A204.1 (cell line): ENCODE data around the gene LEPR.
"Not testable (repeated sequence)": the region's sequence is repeated elsewhere in the genome, so short reads cannot be mapped to it uniquely, and the experiment has no call there.

Experiments used
- FAIRE-seq: peaks from 2 replicates; lab custom pipeline; 2012; peaks lifted over from hg19 to GRCh38; lab: Jason Lieb, UNC

The LEPR gene, protein sequence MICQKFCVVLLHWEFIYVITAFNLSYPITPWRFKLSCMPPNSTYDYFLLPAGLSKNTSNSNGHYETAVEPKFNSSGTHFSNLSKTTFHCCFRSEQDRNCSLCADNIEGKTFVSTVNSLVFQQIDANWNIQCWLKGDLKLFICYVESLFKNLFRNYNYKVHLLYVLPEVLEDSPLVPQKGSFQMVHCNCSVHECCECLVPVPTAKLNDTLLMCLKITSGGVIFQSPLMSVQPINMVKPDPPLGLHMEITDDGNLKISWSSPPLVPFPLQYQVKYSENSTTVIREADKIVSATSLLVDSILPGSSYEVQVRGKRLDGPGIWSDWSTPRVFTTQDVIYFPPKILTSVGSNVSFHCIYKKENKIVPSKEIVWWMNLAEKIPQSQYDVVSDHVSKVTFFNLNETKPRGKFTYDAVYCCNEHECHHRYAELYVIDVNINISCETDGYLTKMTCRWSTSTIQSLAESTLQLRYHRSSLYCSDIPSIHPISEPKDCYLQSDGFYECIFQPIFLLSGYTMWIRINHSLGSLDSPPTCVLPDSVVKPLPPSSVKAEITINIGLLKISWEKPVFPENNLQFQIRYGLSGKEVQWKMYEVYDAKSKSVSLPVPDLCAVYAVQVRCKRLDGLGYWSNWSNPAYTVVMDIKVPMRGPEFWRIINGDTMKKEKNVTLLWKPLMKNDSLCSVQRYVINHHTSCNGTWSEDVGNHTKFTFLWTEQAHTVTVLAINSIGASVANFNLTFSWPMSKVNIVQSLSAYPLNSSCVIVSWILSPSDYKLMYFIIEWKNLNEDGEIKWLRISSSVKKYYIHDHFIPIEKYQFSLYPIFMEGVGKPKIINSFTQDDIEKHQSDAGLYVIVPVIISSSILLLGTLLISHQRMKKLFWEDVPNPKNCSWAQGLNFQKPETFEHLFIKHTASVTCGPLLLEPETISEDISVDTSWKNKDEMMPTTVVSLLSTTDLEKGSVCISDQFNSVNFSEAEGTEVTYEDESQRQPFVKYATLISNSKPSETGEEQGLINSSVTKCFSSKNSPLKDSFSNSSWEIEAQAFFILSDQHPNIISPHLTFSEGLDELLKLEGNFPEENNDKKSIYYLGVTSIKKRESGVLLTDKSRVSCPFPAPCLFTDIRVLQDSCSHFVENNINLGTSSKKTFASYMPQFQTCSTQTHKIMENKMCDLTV

DNA sequence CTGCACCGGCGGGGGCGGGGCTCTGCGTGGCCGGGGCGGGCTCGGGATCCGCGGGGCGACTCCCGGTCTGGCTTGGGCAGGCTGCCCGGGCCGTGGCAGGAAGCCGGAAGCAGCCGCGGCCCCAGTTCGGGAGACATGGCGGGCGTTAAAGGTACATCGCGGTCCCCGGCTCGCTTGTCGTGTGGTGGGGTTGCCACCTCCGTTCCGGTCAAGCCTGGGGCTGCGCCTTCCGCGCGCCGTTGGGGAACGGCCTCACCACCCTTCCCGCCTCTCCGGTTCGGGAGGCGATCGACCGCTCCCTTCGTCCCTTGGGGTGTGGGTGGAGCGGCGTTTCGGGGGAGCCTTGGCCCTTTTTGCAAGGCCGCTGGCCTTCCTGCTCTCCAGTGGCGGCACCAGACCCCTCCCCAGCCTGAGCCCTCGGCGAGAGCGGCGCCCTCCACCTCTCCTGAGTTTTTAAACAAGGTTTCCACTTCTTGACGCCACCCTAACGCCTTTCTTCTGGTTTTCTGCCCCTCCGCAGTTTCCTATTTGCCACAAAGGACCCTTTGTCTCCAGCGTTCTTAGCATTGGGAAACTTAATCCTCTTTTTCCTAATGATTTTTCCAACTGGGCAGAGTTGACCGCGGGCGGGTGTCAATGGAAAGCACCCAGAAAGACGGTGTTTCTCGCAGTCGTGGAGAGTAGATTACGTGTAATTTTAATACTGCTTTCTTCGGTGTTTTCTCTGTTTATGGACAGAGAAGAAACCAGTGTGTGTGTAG is at the start of gene LEPR, which contains the start of gene LEPROT:
Gene LEPR, plus strand, starts transcription at position 79 of the 761 bp plus-strand sequence. CDS start 144,898 bp downstream, outside the sequence.
Gene LEPROT, plus strand, starts transcription at position 79 of the 761 bp plus-strand sequence. Its CDS starts 57 bp downstream, at position 136.
- no peak for FAIRE-seq

GRCh38 chr1:65371544-65371943 is 48.9 kb upstream of the LEPR start:
- FAIRE-seq = no peak

DNA sequence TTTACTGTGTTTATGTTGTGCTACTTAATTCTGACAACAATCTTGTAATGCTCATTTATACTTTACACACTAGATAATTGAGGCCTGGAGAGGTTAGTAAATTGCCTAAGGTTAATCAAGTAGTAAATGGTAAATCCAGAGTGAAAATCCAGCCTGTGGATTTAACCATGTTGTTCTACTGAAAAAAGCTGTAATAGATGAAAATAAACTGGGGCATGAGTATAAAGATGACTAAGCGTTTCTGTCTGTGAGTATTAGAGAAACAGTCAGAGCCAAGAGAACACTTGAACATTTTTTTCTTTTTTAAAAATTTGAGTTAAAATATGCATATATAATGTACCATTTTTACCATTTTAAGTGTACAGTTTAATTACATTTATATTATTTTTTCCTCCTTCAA is 47.9 kb upstream of the LEPR start:
- FAIRE-seq = no peak

DNA sequence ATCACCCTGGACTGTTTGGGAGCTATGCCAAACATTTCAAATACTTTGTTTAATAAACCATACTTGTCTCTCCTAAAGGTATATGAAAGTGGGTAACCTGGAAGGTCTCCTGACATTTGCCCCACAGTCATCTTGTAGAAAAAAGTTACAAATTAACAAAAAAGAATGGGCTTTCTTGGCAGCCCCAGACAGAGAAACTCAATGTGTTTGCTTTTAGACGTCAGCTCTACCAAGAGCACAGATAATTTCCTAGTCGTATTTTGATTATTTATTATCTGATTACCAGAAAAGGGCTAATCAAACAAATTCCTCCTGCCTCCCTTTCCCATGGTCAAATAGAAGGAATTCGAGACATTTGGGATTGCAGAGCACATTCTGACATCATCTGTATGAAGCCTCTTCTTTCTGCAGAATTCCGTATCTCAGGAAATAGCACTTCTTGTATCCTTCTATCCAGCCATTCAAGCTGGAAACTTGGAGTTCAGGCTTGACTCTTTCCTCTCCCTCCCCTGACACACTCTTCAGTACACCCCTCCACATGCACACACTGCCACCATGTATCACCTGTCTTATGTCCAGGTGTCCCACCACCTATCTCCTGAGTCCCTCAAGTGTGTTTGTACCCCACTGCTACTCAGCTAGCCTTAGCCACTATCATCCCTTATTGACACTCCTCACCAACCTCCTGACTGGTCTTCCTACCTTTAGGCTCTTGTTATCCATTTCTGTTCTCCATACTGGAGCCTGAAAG is 42.8 kb upstream of the LEPR start:
- FAIRE-seq = no peak

- no peak for FAIRE-seq
Observed at GRCh38 chr1:65378247-65378946, 42.1 kb upstream of the LEPR start.

GRCh38 chr1:65384426-65384825 is 36.0 kb upstream of the LEPR start:
- FAIRE-seq = not testable (repeated sequence)

- FAIRE-seq = no peak
Observed at GRCh38 chr1:65386439-65386838, 34.0 kb upstream of the LEPR start.

DNA sequence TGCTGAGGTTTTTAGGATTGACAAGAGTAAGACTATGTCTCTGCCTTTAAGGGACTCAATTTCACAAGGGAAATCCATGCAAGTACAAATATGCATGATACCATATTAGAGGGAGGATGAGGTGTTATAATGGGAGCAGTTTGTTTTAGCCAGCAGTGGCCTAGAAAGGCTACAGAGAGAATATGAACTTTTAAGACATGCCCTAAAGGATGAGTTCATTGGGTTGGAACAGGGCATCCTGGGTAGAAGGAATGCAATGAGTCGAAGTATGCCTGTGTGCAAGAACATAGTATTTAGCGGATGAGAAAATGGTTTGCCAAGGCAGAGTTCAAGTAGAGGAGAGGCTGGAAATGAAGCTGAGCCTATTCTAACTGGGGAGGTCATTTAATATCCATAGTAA is 32.6 kb upstream of the LEPR start:
- FAIRE-seq = no peak

DNA sequence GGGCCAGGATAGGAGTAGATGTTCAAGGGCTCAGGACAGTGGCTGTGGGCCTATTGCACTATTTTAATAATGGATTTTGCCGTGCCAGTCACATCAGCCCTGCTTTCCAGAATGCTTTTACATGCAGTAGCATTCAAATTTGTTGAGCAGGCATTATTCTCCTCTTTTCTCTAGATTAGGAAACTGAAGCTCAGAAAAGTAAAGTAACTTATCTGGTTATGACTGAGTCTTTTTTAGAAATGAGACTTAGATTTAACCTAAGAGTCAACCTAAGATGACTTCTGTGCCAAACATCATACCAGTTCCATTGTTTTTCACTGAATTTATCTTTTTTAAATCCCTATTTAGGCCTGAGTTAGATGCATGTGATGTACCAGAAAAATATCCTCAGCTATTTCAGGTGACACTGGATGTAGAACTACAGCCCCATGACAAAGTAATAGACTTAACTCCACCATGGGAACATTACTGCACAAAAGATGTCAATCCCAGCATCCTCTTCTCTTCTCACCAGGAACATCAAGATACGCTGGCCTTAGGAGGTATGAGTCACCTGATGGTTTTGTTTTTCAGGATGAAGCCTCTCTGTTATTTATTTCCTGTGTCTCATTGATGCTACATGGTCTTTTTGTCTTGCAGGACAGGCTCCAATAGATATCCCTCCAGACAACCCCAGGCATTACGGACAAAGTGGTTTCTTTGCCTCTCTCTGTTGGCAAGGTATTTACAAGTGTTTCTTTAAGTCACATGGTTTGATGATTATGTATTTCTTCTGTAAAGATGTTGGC is 31.4 kb upstream of the LEPR start:
- no peak for FAIRE-seq

DNA sequence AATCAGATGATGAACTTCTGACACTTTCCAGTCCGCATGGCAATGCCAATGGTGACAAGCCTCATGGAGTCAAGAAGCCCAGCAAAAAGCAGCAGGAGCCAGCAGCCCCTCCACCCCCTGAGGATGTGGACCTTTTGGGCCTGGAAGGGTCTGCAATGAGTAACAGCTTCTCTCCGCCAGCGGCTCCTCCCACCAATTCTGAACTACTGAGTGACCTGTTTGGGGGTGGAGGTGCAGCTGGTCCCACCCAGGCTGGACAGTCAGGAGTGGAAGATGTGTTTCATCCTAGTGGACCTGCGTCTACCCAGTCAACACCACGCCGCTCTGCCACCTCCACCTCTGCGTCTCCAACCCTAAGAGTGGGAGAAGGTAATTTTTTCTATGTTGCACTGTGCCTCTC is 28.0 kb upstream of the LEPR start:
- FAIRE-seq = no peak

DNA sequence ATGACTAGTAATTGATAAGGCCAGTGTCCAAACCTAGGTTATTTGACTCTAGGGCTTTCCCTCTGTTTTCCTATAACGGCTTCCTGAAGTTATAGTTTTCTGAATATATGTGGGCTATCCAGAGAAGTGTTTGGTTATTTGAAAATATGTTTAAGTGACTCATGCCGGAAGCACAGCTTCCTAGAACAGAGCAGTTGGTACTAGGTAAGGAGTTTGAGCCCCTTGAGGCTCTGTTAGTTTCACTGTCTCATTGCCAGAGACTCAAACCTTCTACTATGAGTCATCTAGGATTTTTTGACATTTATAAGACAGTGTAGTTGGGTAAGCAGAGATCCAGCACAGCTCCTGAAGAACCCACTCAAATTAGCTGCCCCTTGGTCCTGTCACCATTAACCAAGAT is 27.1 kb upstream of the LEPR start:
- no peak for FAIRE-seq

GRCh38 chr1:65393928-65394327 is 26.5 kb upstream of the LEPR start:
- FAIRE-seq = no peak

DNA sequence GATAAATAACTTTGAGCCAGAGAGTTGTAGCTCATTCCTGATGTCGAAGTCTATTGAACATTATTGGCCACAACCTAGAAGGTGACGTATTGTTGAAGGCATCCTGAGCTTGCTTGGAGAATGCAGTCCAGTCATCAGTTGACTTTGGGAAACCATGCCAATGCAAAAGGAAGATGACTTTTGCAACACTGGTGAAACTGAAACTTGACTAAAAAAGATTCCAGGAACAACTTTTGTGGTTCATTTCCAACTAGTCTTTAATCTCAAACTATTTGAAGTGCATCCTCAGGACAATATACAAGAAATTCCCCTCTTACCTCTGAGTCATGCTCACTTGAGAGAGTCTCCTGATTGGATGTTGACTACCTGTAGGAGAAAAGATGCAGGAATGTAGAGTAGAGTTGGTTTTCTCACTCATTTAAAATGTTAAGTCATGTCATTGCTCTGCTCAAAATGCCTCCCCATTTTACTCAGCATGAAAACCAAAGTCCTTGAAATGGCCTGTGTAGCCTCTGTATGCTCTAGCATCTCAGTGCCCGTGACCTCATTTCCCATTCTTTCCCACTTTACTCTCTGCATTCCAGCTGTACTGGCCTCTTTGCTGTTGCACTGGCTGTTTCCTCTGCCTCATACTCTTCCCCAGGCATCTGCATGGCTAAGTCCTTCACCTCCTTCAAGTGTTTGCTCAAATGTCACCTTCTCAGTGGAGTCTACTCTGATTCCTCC is 24.4 kb upstream of the LEPR start:
- FAIRE-seq = no peak

DNA sequence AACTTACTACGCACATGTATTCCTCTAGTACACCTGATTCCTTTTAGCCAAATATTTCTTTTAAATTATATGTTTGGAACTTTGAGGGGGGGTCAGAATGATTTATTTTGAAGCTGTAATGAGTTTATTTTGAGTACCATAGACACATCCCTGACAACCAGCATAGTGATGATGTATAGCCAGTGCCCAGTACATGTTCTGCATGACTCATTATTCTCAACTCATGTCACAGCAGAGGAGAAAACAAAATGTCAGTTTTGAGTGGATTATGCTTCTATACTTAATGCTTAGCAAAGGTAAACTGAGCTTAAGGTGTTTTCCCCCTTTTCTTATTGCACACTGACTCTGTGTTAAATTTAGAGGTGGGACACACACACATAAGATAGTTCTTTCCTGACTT is 22.4 kb upstream of the LEPR start:
- no peak for FAIRE-seq

DNA sequence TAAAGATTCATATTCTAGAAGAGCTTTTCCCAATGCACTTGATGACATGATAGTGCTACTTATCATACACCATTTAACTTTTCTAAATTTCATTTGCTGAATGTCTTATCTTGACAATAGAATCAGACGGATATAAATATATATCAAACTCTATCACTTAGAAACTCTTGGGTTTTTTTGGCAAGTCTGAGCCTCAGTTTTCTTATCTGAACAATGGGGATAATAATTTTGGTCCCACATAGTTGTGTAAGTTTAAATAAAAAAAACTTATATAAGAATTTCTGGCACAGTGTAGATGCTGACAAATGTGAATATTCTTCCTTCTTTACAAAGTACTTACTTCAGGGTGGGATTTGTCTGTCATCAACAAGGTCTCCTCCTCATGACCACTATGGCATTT is 21.5 kb upstream of the LEPR start:
- no peak for FAIRE-seq

GRCh38 chr1:65401612-65402011 is 18.9 kb upstream of the LEPR start:
- no peak for FAIRE-seq

DNA sequence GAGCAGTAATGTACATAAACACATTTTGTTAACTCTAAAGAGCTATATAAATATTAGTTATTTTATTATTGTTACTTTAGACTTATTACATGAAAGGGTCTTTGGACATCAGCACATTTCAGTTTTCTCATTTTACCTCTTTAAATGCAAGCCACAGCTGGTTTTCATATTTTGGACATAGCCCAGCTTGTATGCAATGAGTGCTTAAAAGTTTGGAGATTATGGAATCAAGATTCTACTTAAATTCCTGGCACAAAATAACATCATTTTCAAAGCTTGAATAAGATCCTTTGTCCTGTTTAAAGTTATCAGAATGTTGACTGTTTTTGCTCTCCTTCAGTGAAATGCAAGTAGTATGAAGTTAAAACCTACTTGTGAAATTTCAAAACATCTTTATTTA is 15.5 kb upstream of the LEPR start:
- no peak for FAIRE-seq

- FAIRE-seq = no peak
Observed at GRCh38 chr1:65407877-65408276, 12.6 kb upstream of the LEPR start.

- no peak for FAIRE-seq
Observed at GRCh38 chr1:65409314-65409713, 11.2 kb upstream of the LEPR start.
